ENCODE results near the gene M1AP. TPM values are rescaled to one million over a fixed set of nuclear protein-coding genes. Genes with fewer than 3 reads are reported as not detected.

Gene M1AP
- total RNA-seq, 1 donor from 2014 or later, result 0.32 TPM

DNA sequence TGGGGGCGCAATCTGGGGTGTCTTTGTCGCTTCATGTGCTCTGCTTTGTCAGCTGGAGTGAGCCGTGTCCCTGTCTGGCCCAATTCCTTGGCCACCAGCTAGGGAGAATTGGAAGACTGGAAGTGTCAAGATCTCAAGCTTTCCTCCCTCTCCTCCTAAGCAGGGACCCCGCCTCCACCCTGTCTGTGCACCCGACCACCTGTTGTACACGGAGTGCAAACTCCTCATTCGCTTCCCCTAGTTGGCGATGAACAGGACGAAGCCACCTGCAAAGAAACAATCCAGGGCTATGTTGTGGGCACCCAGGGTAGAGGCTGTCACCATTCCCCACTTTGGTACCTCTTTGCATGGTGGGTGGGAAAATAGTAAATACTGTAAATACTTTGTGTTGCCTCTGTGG lies 120.4 kb downstream of the M1AP start:
- DNase-seq (ENCODE audit: low spot score), result no peak

DNA sequence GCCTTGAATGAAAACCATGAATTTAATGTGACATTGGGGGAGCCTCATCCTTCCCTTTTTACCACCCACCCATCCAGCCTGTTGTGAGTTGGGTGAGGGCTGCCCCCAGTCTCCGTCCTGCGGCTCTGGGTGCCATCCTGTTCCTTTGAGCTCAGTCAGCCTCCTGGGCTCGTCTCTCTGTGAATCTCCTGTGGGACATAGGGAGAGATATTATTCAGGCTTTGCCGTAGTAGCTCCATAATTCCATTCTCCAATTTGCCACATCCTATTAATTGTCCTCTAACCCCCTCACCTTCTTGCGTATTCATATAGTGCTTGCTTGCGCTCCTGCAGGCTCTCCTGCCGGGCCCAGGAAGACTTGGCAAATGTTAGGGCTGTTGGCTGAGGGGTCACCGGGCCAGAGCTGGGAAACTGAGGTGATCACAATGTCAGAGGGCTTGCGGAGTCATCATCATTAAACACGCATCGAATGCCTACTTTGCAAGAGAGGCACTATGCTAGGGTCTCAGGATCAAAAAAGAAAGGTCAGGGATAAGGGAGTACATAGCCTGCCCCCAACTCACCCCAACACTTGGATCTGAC lies 121.4 kb downstream of the M1AP start:
- DNase-seq (ENCODE audit: low spot score), result no peak

DNA sequence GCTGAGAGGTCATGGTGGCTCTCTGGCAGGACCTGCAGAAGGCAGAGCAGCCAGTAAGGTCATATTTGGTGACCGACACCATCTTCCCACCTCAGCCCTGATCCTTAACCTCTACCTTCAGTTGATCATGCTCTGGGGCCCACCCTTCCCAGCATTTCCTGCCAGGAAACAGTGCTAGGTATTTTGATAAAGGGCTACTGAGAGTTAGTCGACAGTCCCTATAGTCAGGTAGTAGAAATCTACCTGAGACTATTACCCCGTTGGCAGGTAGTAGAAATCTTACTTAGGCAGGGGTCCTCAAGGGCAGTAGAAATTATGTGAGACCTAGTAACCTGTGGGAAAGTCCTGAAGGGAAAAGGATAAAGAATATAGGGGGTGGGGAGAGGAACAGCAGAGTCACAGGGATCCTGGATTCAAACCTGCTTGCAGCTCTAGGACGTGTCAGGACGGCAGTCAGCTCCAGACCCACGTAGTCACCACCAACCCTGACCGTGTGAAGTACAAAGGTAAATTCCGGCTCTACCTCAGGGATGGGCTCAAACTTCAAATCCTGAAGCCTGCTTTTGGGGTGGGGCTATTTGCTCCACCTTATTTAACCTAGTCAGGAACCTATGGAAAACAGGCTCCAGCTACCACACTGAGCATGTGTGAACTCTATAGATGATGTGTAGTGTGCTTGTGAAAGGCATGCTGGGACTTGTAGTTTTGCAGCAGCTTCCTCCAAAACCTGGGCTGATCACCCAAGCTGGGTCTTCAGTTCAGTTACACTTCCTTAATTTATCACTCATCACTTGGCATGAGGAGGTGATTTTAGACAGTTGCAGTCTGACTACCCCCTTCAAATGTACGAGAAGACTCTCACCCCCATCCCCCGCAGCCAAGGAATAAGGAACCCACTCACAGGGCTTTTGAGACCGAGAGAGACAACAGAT lies 122.1 kb downstream of the M1AP start, which contains the start of gene DQX1:
Gene DQX1 (minus strand): TSS at position 515 of the 932 bp plus-strand sequence. CDS start 502 bp downstream, at position 13.
- DNase-seq (ENCODE audit: low spot score), result no peak

DNA sequence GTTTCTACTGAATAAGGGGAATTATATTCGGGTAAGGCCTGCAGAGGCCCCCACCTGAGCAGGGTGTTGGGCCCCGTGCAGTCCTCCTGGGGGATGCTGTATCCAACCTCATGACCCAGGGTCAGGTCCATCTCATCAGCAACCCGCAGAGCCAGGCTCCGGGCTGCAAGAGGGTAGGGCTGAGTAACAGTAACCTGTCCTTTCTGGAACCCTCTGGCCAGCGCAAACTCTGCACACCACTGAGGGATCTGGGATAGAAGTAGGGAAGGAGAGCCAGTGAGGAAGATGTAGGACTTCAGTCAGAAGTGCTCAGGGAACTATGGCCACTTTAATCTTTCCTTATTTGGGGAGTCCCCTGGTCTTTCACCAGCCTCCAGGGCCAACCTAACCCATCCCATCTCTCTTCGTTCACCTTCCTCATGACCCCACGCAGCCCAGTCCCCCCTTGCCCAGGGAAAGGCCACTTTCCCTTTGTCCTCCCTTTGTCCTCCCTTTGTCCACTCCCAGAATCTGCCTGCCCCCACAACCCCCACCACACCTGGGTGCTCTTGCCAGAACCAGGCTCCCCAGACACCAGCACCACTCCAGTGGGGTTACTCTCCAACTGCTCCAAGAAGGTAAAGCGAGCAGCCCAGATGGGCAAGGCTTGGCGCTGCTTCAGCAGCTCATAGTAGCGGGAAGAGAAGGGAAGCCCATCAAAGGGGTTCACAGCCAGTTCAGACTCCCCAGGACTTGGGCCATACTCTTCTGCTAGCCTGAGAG lies 123.0 kb downstream of the M1AP start:
- DNase-seq (ENCODE audit: low spot score), result no peak

DNA sequence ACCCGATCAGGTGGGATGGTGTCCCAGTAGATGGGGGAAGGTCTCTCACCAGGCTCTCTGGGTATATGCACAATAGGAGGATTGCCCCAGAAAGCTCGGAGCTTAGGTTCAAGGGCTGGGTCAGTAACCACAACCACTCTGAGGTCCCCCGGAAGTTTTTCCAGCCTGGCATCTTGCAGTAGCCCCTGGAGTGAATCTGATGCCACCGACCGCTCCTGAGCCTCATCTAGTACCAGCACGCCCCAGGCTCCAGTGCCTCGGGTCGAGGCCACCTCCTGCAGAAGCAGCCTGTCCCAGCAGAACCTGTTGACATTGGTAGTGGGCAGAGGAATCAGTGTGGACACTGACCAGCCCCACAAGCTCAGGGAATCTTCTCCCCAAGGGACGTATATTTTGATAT lies 124.1 kb downstream of the M1AP start:
- DNase-seq (ENCODE audit: low spot score), result no peak

DNA sequence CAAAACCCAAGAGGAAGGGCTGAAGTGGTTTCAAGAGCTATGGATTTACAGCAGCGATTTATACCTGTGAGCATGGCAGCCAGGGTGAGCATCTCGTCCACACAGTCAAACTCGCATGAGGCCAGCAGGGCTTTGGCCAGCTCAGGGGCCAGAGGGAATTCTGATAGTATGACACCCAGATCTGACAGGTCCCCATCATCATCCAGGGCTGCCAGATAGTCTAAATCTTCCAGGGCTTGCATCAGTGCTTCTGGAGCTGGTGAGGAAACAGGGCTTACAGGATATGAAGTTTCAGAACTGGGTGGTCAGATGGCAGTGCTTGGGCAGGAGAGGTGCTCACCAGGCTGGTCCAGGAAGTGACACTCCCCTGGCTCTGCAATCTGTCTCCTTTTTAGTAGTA lies 125.6 kb downstream of the M1AP start:
- peak; percentile 57 for DNase-seq (ENCODE audit: low spot score)

DNA sequence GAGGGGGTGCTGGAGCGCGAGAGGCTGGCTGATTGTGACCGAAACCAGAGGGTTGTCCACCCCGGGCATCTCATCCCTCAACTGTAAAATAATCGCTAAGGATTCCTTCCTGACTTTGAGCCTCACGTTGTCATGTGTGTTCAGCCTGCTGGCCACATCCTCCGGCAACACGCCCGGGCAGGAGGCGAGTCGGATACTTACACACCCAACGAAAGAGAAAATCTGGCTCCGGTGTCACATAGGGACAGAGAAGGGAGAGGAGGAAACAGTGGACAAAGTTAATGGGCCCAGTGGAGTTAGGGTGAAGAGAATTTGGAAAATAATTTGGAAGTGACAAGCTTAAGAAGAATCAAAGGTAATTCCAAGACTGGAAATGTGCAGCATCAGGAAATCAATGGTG lies 131.5 kb downstream of the M1AP start:
- no peak for DNase-seq (ENCODE audit: low spot score)

DNA sequence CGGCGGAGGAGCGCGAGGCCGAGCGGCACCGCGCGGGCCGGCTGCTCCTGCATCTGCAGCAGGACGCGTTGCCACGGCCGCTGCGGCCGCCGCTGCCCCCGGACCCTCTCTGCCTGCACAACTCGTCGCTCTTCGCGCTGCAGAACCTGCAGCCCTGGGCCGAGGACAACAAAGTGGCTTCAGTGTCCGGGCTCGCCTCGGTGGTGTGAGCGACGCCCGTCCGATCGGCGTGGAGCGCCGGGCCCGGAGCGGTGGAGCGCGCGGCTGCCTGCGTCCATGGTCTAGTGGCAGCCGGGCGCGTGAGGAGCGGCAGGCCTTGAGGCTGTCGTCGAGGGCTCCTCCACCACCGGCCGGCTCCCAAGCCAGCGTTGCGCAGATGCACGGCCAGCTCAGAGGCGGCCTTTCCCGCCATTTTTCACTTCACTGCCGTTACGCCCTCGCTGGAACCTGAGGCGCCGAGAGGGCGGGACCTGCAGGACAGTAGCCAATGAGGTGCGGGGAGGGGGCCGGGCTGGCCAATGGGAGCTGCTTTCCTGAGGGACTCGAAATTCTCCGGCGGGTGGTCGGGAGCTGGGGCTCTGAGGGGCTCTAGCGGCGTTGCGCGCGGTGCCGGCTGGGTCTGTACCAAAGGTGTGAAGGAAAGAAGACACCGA lies 132.0 kb downstream of the M1AP start:
- no peak for DNase-seq (ENCODE audit: low spot score)

GRCh38 chr2:74515271-74515980 lies 132.7 kb downstream of the M1AP start:
- no peak for DNase-seq (ENCODE audit: low spot score)

GRCh38 chr2:74514368-74515270 lies 133.5 kb downstream of the M1AP start, which contains the start of gene TLX2:
TLX2 (plus strand) TSS chr2:74514450; CDS start chr2:74514807, 357 bp downstream.
- DNase-seq (ENCODE audit: low spot score), result no peak

GRCh38 chr2:74513605-74514367 lies 134.3 kb downstream of the M1AP start:
- no peak for DNase-seq (ENCODE audit: low spot score)

DNA sequence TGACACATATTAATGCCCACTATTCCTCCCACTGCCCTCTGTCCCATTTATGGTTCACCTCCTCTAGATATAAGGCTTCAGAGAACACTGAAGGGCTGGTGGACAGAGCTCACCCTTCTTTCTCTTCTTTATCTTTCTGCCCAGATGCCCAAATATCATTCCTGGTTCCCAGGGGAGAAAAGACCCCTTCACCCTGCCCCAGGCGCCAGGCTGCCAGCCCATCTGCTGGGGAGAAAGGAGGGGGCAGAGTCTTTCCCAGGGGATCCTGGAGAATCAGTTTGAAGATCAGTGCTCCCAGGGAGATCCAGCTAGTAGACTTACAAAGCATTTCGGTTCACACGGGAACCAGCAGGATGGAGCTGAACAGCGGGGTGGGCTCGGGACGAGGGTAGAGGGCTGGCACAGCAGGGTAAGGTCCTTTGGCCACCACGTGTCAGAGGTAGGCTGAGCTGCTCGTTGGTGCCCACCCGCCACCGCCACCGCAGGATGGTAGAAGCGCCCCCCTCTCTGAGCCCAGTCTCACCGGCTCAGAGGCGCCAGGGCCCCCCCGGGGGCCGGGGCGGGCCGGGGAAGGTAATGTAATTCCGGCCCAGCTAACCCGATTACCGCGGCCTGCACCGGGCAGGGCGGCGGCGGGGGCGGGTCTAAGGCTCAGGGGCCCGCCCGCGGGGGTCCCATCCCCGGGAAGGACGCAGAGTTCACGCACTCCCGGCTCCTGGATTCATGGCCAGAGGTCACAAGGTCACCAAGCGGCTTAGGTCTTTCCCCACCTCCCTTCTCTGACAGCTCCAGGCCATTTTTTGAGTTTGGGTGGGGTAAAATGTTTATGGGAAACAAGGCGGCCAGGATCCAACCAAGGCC lies 135.2 kb downstream of the M1AP start:
- DNase-seq (ENCODE audit: low spot score), result no peak

- no peak for DNase-seq (ENCODE audit: low spot score)
These were observed 136.8 kb downstream of the M1AP start for GRCh38 chr2:74511104-74511989.

DNA sequence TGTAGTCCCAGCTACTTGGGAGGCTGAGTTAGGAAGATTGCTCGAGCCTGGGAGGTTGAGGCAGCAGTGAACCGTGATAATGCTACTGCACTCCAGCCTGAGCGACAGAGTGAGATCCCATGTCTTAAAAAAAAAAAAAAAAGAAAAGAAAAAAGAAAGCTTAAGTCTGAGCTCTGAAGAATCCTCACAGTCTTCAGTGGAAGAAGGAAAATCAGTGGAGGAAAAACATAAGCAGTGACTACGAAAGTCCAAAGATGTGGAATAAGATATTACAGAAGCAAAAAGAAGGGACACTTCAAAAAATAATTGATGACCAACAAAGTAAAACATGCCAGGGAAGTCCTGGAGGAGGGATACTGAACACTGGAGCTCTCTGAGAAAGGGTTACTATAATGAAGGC lies 137.9 kb downstream of the M1AP start:
- no peak for DNase-seq (ENCODE audit: low spot score)

DNA sequence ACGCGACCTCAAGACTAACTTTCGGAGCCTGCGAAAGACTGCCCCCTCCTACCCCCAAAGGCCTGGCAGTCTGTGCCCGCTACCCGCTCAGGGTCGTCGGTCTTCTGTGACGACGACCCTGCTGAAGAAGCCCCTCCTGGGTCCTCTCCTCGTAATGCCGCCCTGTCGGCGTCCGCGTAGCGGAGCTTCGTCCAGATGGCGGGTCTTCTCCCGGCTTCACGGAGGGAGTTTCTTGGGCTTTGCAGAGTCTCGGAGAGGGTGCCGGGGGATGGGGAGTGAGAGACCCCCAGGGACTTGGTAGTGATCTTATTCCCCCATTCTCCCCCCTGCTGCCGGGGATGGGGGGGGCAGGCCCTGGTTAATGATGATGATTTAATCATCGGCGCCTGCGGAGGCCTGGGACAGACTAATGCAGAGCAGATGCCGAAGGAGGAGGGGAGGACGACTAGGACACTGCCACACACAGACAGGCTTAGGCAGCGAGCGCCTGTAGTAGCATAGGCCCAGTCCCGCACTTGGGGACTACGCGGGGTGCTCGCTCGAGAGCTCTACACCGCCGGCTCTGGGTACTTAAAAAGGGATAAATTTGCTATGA lies 140.1 kb downstream of the M1AP start:
- DNase-seq (ENCODE audit: low spot score), result no peak

Measured in mesenteric fat pad (tissue), 1 donor.